Ovary (tissue), 3 donors: ENCODE results near the gene SNX24.

Experiments
- CTCF ChIP-seq, 3 donors: fragments of 450-650 bp in 2 of 3; fragments of 200-600 bp in 1 of 3; IDR thresholded peaks; one replicate each; pipeline versions ENCODE4 v1.5.1 to v1.8.0; 2016 to 2022; ENCODE audit warnings: antibody characterized with exemption in 3 of 3, mild to moderate bottlenecking in 1 of 3
- EP300 ChIP-seq: sonication (generic); formaldehyde crosslinking; IDR thresholded peaks from one replicate; pipeline ENCODE4 v1.6.1; 2017; ENCODE audit warnings: antibody characterized with exemption
- POLR2A ChIP-seq: fragments of 450-650 bp; IDR thresholded peaks from one replicate; pipeline ENCODE4 v1.6.1; 2017; ENCODE audit warnings: antibody characterized with exemption, mild to moderate bottlenecking, moderate library complexity
- donor health status: DM: no; HTN: no; CAD: no.

- no peak for TF ChIP-seq POLR2A
- TF ChIP-seq CTCF (IDR thresholded peaks at IDR 0.05), result no peak
- no peak for TF ChIP-seq EP300
These were observed 28.7 kb upstream of the SNX24 start for GRCh38 chr5:122816756-122817155.
